Thoracic aorta (tissue), 2 donors: ENCODE measurements around the gene SAE1. TPM values are rescaled to one million over a fixed set of nuclear protein-coding genes. Genes with fewer than 3 reads are reported as not detected.
A peak's percentile ranks its signal among the peaks of the same experiment; 100 is the strongest.

Experiments used
- ATAC-seq: fragments of 150-250 bp; one replicate; pipeline ENCODE4 v1.8.0; 2017; ENCODE audit warnings: low read depth; ENCODE audit not compliant: insufficient number of reproducible peaks, low FRiP score
- DNase-seq: peaks from one replicate; pipeline ENCODE4 v3.0.0-alpha.2; 2020; ENCODE audit warnings: low spot score
- H3K27ac ChIP-seq, 2 donors: fragments of 200-600 bp; sonication (generic); 1 replicate in 1 of 2; 2 replicates in 1 of 2; pipeline ENCODE4 v1.5.1; 2016; ENCODE audit warnings: mild to moderate bottlenecking in 2 of 2, moderate library complexity in 2 of 2
- H3K27me3 ChIP-seq: fragments of 200-600 bp; sonication (generic); replicated peaks from 2 replicates; pipeline ENCODE4 v1.6.0; 2016; ENCODE audit warnings: mild to moderate bottlenecking; ENCODE audit not compliant: insufficient read depth
- H3K36me3 ChIP-seq: fragments of 200-600 bp; sonication (generic); one replicate; pipeline ENCODE4 v1.5.1; 2016
- H3K4me1 ChIP-seq, 2 donors: fragments of 200-600 bp; sonication (generic); 1 replicate in 1 of 2; 2 replicates in 1 of 2; pipeline versions ENCODE4 v1.5.1 to v1.6.0; 2016; ENCODE audit warnings: low read depth in 2 of 2, mild to moderate bottlenecking in 1 of 2; ENCODE audit not compliant: control insufficient read depth in 1 of 2
- H3K4me3 ChIP-seq: fragments of 200-600 bp; sonication (generic); 2 replicates; pipeline ENCODE4 v1.5.1; 2016; ENCODE audit warnings: mild to moderate bottlenecking
- H3K9me3 ChIP-seq: fragments of 200-600 bp; sonication (generic); 2 replicates; pipeline ENCODE4 v1.5.1; 2016
- CTCF ChIP-seq: fragments of 200-600 bp; sonication (generic); IDR thresholded peaks from one replicate; pipeline ENCODE4 v1.5.1; 2019; ENCODE audit warnings: antibody characterized with exemption
- total RNA-seq, 2 donors: library from RNA; depleted of rRNA; stranded (reverse); fragments of >200 nt; gene quantifications; one replicate each; pipeline versions ENCODE4 v1.1.0 to v1.2.3, GENCODE V29; 2016

The SAE1 gene
- total RNA-seq, 2 donors from 2014 or later: 39.3 to 50.8 TPM

DNA sequence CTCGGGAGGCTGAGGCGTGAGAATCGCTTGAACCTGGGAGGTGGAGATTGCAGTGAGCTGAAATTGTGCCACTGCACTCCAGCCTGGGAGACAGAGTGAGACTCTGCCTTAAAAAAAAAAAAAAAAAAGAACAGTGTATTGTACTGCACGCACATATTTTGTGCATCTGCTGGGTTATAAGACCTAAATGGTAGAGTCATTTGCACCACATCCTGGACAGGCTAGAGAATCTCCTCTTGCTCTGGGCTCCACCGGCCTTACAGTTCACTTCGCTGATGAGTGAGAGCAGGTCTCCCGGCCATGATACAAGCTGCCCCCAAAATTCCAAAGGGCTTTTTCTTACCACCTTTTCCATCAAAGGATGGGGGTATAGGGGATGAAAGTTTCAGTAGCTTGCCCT is 7.2 kb upstream of the SAE1 start:
- TF ChIP-seq CTCF: no peak
- no peak for DNase-seq

DNA sequence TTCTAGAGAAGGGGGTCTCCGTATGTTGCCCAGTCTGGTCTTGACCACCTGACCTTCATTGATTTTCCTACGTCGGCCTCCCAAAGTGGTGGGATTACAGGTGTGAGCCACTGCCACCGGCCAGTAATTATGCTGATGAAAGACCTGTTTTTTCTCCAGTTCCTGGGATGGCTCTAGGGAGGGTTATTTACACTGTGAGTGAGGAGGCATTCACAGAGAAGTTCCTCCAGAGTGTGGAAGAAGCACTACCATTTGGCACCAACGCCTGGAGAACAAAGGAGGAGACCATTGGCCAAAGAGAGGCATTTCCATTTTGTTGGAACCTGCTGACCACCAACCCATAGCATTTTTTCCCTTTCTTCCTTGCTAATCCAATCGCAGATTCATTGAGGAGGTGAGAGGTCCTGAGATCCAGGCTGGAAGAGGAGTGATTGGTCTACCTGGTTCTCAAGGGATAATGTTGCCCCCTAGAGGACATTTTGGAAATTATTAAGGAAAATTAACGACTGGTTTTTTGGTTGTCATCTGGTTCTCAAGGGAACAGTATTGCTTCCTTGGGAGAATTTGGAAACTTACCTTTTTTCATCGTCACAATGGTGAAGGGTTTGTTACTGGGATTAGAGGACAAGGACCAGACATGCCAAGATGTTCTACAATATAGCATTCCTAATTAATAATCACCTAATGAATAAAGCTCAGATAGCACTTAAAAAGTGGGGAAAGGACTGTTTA is 5.5 kb upstream of the SAE1 start:
- no peak overlapping the region for H3K4me3 ChIP-seq
- ATAC-seq (no peak), DNase-seq (no peak)
- H3K9me3 ChIP-seq: no peaks in the 10 kb centered on the region
- H3K27me3 ChIP-seq: no peaks in the 10 kb centered on the region
- no peak overlapping the region for H3K27ac ChIP-seq
- peak; percentile 77 for TF ChIP-seq CTCF
- no peaks in the 10 kb centered on the region for H3K36me3 ChIP-seq
- H3K4me1 ChIP-seq: peaks cover 3 to 10% of the 10 kb centered on the region in 2 donors

More for the DNA sequence above, 7.2 kb upstream of the SAE1 start:
- Histone ChIP-seq H3K27me3 (no peaks in the 10 kb centered on the region), H3K27ac (no peak overlapping the region), H3K4me3 (no peak overlapping the region), H3K9me3 (no peaks in the 10 kb centered on the region), H3K4me1 (peaks cover 3 to 10% of the 10 kb centered on the region in 2 donors), H3K36me3 (no peaks in the 10 kb centered on the region)
- ATAC-seq: no peak

GRCh38 chr19:47125669-47125938 is 5.0 kb upstream of the SAE1 start:
- no peak for TF ChIP-seq CTCF
- no peak overlapping the region for H3K4me3 ChIP-seq
- H3K4me1 ChIP-seq: peaks cover 3 to 10% of the 10 kb centered on the region in 2 donors
- ATAC-seq (no peak), DNase-seq (no peak)
- no peaks in the 10 kb centered on the region for H3K36me3 ChIP-seq
- H3K27ac ChIP-seq: no peak overlapping the region
- no peaks in the 10 kb centered on the region for H3K27me3 ChIP-seq
- H3K9me3 ChIP-seq: no peaks in the 10 kb centered on the region

DNA sequence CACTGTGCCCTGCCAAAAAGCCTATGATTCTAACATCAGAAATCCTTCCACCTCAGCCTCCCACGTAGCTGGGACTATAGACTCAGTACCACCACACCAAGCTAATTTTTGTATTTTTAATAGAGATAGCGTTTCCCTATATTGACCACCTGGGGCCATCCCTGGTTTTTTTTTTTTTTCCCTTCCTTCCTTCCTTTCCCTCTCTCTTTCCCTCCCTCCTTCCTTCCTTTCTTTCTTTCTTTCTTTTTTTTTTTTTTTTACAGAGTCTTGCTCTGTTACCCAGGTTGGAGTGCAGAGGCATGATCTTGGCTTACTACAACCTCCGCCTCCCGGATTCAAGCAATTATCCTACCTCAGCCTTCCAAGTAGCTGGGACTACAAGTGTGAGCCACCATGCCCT is 1.1 kb upstream of the SAE1 start:
- H3K9me3 ChIP-seq: no peaks in the 10 kb centered on the region
- no peak overlapping the region for H3K27ac ChIP-seq
- DNase-seq: no peak
- H3K27me3 ChIP-seq: no peaks in the 10 kb centered on the region
- TF ChIP-seq CTCF: no peak
- no peaks in the 10 kb centered on the region for H3K36me3 ChIP-seq
- no peak for ATAC-seq
- no peak overlapping the region for H3K4me3 ChIP-seq
- peaks cover 6 to 16% of the 10 kb centered on the region in 2 donors for H3K4me1 ChIP-seq

DNA sequence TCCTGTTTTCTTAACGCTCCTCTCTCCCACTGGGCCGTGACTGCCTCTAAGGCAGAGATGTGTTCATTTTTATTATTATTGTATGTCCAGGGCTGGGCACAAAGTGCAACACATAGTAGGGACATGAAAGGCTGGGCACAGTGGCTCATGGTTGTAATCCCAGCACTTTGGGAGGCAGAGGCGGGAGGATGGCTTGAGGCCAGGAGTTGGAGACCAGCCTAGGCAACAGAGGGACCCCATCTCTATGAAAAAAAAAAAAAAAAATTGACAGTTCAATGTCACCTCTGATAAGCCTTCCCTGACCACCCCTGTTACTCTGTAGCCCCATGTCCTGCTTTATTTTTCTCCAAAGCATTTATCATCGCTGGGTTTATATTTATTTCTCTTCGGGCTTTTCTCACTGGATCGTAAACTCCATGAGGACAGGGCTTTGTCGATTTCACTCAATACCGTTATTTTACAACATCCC is 481 bp upstream of the SAE1 start:
- peaks cover 6 to 16% of the 10 kb centered on the region in 2 donors for H3K4me1 ChIP-seq
- no peak for TF ChIP-seq CTCF
- no peak overlapping the region for H3K27ac ChIP-seq
- ATAC-seq (no peak), DNase-seq (no peak)
- no peaks in the 10 kb centered on the region for H3K9me3 ChIP-seq
- no peaks in the 10 kb centered on the region for H3K36me3 ChIP-seq
- peak overlapping the region; percentile 79 for H3K4me3 ChIP-seq
- no peaks in the 10 kb centered on the region for H3K27me3 ChIP-seq
